Glutamatergic neuron (in vitro differentiated cells): ENCODE measurements around the gene AFAP1L2. TPM values are rescaled to one million over a fixed set of nuclear protein-coding genes. Genes with fewer than 3 reads are reported as not detected.

ENCODE experiments used
- DNase-seq: peaks from one replicate; pipeline ENCODE4 v3.0.0; 2022
- H3K27ac Mint-ChIP-seq: one replicate; pipeline ENCODE4 v1.8.0; 2020; ENCODE audit warnings: mild to moderate bottlenecking, mixed read lengths, inconsistent platforms; ENCODE audit not compliant: unreplicated experiment
- H3K27me3 Mint-ChIP-seq: one replicate; pipeline ENCODE4 v1.8.0; 2020; ENCODE audit warnings: mild to moderate bottlenecking, moderate library complexity, mixed read lengths, inconsistent platforms; ENCODE audit not compliant: unreplicated experiment
- H3K36me3 Mint-ChIP-seq: one replicate; pipeline ENCODE4 v1.8.0; 2020; ENCODE audit warnings: mild to moderate bottlenecking, mixed read lengths, inconsistent platforms; ENCODE audit not compliant: unreplicated experiment
- H3K4me1 Mint-ChIP-seq: one replicate; pipeline ENCODE4 v1.8.0; 2020; ENCODE audit warnings: mild to moderate bottlenecking, low read depth, mixed read lengths, inconsistent platforms; ENCODE audit not compliant: unreplicated experiment
- H3K4me3 Mint-ChIP-seq: one replicate; pipeline ENCODE4 v1.8.0; 2020; ENCODE audit warnings: mild to moderate bottlenecking, mixed read lengths, inconsistent platforms; ENCODE audit not compliant: unreplicated experiment
- H3K9me3 Mint-ChIP-seq: one replicate; pipeline ENCODE4 v1.8.0; 2020; ENCODE audit warnings: mild to moderate bottlenecking, moderate library complexity, mixed read lengths, inconsistent platforms; ENCODE audit not compliant: unreplicated experiment
- total RNA-seq: library from RNA; stranded (reverse); fragmentation: NEBNext Ultra II Directional; extraction: Animal tissue kit (Norgen Biotek cat#: 25700); gene quantifications from one replicate; pipeline ENCODE4 v1.2.1, GENCODE V29; 2021; ENCODE audit not compliant: unreplicated experiment
- TF ChIP-seq, protein P1 (sequence below): fragments of 200-600 bp; sonication (generic); IDR thresholded peaks from one replicate; pipeline ENCODE4 v1.5.0; 2021; ENCODE audit not compliant: partially characterized antibody, unreplicated experiment

AFAP1L2 gene
- total RNA-seq, 1 donor from 2014 or later, result 1.9 TPM

GRCh38 chr10:114385557-114385956 lies 18.7 kb downstream of the AFAP1L2 start:
- H3K36me3 Mint-ChIP-seq, result peaks cover 5% of the 10 kb centered on the region
- H3K27ac Mint-ChIP-seq, result no peak overlapping the region
- H3K4me1 Mint-ChIP-seq, result no peaks in the 10 kb centered on the region
- DNase-seq, result no peak
- H3K27me3 Mint-ChIP-seq, result peaks cover 5% of the 10 kb centered on the region
- TF ChIP-seq, protein P1, sequence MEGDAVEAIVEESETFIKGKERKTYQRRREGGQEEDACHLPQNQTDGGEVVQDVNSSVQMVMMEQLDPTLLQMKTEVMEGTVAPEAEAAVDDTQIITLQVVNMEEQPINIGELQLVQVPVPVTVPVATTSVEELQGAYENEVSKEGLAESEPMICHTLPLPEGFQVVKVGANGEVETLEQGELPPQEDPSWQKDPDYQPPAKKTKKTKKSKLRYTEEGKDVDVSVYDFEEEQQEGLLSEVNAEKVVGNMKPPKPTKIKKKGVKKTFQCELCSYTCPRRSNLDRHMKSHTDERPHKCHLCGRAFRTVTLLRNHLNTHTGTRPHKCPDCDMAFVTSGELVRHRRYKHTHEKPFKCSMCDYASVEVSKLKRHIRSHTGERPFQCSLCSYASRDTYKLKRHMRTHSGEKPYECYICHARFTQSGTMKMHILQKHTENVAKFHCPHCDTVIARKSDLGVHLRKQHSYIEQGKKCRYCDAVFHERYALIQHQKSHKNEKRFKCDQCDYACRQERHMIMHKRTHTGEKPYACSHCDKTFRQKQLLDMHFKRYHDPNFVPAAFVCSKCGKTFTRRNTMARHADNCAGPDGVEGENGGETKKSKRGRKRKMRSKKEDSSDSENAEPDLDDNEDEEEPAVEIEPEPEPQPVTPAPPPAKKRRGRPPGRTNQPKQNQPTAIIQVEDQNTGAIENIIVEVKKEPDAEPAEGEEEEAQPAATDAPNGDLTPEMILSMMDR, result no peak
- H3K4me3 Mint-ChIP-seq, result no peak overlapping the region
- H3K9me3 Mint-ChIP-seq, result no peaks in the 10 kb centered on the region

GRCh38 chr10:114384601-114385000 lies 19.7 kb downstream of the AFAP1L2 start:
- H3K27me3 Mint-ChIP-seq, result peaks cover 5% of the 10 kb centered on the region
- DNase-seq, result no peak
- no peak overlapping the region for H3K4me3 Mint-ChIP-seq
- H3K36me3 Mint-ChIP-seq, result peaks cover 5% of the 10 kb centered on the region
- H3K27ac Mint-ChIP-seq, result no peak overlapping the region
- H3K4me1 Mint-ChIP-seq, result no peaks in the 10 kb centered on the region
- TF ChIP-seq, protein P1, result no peak
- no peaks in the 10 kb centered on the region for H3K9me3 Mint-ChIP-seq

GRCh38 chr10:114384181-114384580 lies 20.1 kb downstream of the AFAP1L2 start:
- H3K27ac Mint-ChIP-seq, result no peak overlapping the region
- no peak overlapping the region for H3K4me3 Mint-ChIP-seq
- no peaks in the 10 kb centered on the region for H3K9me3 Mint-ChIP-seq
- H3K27me3 Mint-ChIP-seq, result peaks cover 5% of the 10 kb centered on the region
- no peak for DNase-seq
- no peaks in the 10 kb centered on the region for H3K4me1 Mint-ChIP-seq
- TF ChIP-seq, protein P1, result no peak
- peaks cover 5% of the 10 kb centered on the region for H3K36me3 Mint-ChIP-seq

DNA sequence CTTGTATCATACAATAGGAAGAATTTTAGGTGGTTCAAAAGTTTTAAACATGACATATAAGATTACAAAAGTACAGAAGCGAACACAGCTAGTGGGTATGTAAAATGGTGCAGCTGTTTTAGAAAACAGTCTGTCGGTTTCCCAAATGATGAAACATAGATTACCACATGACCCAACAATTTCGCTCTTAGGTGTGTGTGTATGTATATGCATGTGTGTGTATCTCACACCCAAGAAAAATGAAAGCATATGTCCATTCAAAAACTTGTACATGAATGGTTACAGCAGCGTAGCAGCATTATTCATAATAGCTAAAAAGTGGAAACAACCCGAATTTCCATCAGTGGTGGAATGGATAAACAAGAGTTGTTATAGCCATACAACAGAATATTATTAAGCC lies 23.5 kb downstream of the AFAP1L2 start:
- Mint-ChIP-seq H3K27me3 (peaks cover 4% of the 10 kb centered on the region), H3K36me3 (no peaks in the 10 kb centered on the region), H3K27ac (no peak overlapping the region), H3K4me3 (no peak overlapping the region), H3K4me1 (no peaks in the 10 kb centered on the region), H3K9me3 (no peaks in the 10 kb centered on the region)
- TF ChIP-seq, protein P1, result no peak
- DNase-seq, result no peak

DNA sequence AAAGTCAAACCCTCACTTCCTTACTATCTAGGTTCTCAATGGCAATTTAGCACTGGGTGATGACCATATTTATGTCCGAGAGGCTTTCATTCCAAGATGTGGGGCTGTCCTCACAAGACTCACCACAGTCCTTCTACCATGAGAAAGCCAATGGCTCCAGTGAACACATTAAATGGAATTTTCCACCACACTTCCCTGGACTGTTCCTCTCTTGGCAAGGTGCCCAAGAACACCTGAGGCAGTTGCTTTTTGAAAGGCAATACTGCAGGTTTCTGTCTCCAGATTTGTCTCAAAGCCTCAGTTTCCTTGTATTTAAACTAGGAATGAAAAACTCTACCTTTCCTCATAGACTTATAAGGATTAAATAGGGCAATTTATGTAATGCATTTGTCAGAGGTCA lies 24.2 kb downstream of the AFAP1L2 start:
- DNase-seq, result no peak
- TF ChIP-seq, protein P1, result no peak
- Mint-ChIP-seq H3K4me1 (no peaks in the 10 kb centered on the region), H3K27ac (no peak overlapping the region), H3K4me3 (no peak overlapping the region), H3K27me3 (peaks cover 4% of the 10 kb centered on the region), H3K9me3 (no peaks in the 10 kb centered on the region), H3K36me3 (no peaks in the 10 kb centered on the region)
